RCC 7860 (cell line): ENCODE data around the gene RAB29.

Source experiments
- DNase-seq: peaks from one replicate; pipeline ENCODE4 v3.0.0-alpha.2; 2015; ENCODE audit warnings: low spot score
- FAIRE-seq: peaks from 2 replicates; lab custom pipeline; 2012; peaks lifted over from hg19 to GRCh38; lab: Jason Lieb, UNC

The RAB29 gene

DNA sequence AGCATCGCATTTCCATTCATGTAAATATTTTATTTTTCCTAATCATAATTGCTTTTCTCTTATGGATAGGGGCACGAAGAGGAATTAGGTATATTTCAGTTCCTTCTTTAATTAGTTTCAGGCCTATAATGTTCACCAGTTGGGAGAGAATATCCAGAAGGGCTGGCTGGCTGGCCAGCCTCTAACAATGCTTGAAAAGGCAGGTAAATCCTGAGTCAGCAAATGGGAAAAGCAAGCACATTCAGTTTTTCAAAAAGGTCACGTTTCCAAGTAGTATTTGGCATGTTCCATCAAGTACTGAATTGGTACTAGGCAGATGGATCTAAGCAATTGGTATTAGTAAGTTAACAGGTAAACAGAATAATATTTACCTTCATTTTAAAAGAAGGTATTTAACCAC, 8.0 kb downstream of the RAB29 start:
- DNase-seq = no peak

DNA sequence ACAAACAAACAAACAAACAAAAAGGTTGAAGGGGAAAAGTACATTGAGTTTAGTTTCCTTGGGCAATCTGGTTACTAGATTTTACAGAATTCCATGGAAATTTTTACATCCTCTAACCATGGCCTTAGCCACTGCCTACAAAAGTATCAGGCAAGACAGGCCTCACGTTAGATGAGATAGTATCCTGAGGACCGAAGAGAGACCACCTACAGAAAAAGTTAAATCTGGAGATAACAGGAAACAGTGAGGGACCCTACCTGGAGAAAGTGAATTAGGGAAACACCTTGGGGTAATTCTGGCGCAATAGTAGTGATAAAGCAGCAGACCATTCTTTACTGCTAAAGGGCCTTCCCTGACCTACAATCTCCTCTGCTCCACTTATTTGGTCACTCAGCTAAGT, 8.7 kb downstream of the RAB29 start:
- FAIRE-seq (no peak), DNase-seq (no peak)

More for the DNA sequence above, 8.0 kb downstream of the RAB29 start:
- no peak for FAIRE-seq

GRCh38 chr1:205766038-205766437, 9.2 kb downstream of the RAB29 start:
- DNase-seq (peak; percentile 55), FAIRE-seq (peak; percentile 74)

DNA sequence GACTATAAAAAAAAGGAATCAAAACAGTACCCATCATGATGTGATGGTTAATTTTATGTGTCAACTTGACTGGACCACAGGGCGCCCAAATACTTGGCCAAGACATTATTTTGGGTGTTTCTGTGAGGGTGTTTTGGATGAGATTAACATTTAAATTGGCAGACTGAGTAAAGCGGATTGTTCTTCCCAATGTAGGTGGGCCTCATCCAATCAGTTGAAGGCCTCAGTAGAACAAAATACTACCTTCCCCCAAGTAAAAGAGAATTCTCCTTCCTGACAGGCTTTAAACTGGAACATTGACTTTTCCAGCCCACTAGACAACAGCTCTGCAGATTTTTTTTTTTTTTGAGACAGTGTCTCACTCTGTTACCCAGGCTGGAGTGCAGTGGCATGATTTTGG, 10.7 kb downstream of the RAB29 start:
- no peak for FAIRE-seq
- DNase-seq = no peak

DNA sequence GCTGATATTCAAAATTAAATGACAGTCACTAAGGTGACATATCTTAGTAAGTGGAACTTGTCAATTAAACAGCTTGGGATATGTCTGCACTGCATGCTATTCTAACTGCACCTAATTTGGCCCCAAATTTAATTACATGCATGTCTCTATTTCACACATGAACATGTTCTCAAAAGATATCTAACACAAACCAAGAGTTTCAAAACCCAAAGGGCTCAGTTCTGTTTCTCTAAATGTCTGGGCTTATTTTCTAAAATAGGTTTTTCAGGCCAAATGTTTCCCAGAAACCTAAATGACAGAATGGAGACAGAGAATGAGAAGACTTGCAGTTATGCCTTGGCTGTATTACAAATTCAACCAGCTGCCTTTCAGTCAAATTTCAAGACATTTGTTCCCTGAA, 11.3 kb downstream of the RAB29 start:
- no peak for DNase-seq
- FAIRE-seq = no peak

DNA sequence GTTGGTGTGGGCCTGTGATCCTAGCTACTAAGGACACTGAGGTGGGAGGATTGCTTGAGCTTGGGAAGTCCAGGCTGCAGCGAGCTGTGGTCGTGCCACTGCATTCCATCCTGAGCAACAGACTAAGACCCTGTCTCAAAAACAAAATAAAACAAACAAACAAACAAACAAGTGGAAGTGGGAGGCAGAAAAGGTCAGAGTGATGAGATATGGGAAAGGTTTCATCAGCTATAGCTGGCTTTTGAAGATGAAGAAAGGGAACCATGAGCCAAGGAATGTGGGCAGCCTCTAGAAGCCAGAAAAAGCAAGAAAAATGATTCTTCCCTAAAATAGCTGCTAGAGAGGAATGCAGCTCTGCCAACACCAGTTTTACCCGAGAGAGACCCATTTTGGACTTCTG, 14.7 kb downstream of the RAB29 start:
- FAIRE-seq (no peak), DNase-seq (no peak)

- no peak for FAIRE-seq
- DNase-seq = no peak
Observed at GRCh38 chr1:205756552-205756951, 18.7 kb downstream of the RAB29 start.

DNA sequence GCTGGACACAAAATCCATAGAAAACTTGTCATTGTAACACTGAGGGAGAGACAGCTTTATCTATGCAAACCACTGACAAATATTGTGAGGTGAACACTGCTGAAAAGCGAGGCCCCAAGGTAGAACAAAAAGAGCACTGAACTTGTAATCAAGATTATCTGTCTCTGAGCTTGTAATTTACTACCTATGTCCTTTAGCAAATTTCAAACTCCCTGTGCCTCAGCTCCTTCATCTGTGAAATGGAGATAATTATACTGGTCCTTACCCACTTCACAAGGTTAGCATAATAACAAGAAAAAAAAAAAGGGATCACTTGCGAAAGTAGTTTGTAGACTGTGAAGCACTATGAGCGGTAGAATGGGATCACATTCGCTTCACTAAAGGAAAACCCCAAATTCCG, 20.4 kb downstream of the RAB29 start:
- no peak for FAIRE-seq
- no peak for DNase-seq

DNA sequence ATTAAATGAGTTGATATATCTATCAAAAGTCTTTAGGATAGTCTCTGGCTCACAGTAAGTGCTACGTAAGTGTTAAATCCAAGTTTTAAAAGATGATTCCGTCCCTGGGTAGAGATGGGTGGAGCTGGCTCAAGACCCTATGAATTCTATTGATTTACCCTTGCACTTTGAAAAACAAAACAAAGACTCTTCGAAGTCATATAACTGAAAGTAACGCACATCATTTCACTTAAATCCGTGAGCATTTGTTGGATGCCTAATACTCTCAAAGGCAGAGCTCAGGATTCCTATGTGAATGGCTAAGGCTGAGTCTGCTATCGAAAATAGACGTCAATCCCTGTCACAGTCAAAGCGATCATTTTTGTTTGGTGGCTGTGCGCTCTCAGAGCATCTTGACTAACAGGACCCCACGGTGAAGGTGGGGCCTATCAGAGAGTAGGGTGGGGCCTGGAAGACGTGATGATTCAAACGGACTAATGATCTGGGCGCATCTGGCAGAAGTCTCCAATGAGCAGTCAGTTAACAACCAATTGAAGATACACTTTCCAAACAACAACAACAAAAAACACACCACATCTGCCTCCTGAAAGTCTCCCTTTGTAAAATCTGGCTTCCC, 24.1 kb downstream of the RAB29 start:
- DNase-seq = no peak
- no peak for FAIRE-seq

DNA sequence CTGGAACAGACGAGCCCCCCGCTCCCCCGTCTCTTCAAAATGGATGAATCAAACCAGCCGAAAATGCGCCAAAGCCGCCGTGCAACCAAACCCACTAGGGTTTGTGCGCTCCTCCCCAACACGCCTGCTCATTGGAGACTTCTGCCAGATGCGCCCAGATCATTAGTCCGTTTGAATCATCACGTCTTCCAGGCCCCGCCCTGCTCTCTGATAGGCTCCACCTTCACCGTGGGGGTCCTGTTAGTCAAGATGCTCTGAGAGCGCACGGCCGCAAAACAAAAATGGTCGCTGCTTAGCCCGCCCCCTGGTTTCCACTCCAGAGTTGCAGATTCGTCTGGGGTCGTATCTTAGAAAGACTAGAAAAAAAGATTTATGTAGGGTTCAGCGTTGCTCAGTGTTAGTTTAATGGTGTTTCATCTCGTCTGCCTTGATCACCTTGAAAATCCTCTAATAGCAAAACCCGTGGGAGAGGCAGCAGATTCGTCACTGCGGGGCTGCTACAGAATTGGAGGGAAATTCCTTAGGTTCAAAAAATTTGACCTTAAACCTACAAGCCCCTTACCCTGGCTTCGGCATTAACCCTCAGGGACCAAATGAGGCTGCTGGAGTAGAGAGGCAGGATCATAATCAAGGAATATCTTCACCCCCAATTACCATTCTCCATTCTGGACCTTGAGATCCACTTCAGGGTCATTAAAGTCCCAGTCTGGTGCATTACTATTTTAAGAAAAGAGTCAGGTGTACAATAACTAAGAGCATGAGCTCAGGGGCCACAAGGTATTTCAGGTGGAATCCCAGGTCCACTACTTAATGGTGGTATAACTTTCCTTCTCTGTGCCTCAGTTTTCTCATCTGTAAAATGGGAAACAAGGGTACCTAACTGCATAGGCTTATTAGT, 24.9 kb downstream of the RAB29 start, which contains the start of gene NUCKS1:
NUCKS1 (minus strand) TSS at position 45 of the 898 bp plus-strand sequence. CDS start 209 bp downstream, outside the sequence.
- peak; percentile 99 for DNase-seq
- FAIRE-seq = peak; percentile 96

DNA sequence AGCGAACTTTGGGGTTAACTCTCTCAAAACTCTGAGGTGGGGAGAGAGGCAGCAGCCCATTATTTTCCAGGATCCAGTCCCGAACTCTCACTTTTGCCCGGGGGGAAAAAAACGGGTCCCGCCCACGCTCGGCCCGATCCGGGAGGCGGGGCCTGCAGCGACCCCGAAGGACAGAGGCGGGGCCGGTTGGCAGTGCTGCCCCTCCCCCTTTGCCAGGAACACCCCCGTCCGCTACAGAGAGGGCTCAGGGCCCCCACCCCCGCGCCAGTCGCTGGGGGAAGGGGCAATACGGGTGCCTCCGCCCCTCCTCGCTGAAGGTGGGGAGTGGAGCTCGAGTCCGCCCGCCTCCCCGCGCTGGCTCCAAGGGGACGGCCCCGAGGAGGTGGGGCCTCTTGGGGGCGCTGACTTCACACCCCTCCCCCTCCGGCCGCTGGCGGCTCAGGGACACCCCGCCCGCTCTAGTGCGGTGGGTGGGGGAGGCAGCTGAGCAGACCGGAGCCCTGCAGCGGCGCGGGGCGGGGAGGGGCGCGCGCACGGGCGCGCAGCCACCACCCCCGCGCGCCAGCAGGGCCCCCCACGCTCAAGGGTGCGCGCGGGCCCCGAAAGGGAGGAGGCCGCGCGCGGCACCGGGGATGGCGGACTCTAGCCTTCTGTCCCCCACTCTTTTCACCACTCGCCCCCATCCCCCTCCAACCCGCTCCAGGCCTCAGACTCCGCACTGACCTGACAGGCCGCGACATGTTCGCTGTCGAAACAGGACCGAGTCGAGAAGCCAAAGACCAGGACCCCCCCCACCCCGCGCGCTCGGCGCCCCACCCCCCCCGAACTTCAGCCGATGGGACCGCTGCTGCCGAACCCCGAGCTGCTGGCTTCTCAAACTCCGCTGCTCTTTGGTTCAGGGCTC, 25.8 kb downstream of the RAB29 start:
- FAIRE-seq (peak; percentile 51), DNase-seq (peak; percentile 89)

GRCh38 chr1:205748403-205749233, 26.7 kb downstream of the RAB29 start:
- DNase-seq (peak; percentile 16), FAIRE-seq (no peak)

DNA sequence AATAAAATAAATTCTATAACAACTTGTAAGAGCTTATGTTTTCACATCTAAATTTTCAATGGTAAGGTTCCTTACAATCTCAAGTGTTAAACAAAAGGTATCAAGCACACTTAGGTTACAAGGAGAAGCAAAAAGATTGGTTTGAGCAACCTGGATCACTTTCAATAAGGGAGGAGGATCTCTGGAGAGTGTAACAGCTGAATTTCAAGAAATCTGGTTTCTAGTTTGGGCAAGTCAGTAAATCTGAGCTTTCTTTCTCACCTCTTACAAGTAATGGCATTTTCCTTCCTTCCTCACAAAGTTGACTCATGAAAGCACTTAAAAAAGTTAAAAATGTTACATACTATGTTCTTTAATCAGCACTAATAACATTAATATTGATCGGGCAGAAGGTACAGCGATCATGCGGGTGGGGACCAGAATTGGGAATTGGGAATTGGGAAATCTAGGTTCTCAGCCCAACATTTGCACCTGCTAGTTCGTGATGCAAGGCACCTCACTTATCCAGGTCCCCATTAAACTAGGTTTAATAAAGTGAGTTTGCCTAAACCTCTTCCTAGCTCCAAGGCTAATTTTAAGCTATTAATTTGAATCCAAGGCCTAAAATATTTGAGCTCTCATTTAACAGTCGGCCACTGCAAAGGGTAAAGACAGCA, 28.4 kb downstream of the RAB29 start:
- DNase-seq = no peak
- no peak for FAIRE-seq

- no peak for DNase-seq
- FAIRE-seq = no peak
Observed at GRCh38 chr1:205744403-205744802, 30.9 kb downstream of the RAB29 start.

DNA sequence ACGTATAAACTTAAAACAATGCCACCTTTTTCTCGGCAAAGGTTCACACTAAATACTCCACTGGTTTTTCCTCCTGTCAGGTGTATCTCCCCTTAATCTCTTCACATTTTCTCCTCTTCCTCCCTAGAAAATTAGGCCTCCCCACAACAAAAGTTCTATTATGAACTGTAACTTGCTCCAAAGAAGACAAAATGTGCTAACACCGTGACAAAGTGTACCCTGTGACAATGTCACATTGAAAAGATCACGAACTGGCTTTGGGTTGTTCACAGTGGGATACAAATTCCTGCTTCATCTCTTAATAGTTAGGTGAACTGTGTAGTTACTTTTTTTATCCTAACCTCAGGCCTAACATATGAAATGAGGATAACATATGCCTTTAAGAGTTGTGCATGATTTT, 31.3 kb downstream of the RAB29 start:
- FAIRE-seq (no peak), DNase-seq (no peak)

- FAIRE-seq (no peak), DNase-seq (no peak)
Observed at GRCh38 chr1:205741681-205742080, 33.6 kb downstream of the RAB29 start.

DNA sequence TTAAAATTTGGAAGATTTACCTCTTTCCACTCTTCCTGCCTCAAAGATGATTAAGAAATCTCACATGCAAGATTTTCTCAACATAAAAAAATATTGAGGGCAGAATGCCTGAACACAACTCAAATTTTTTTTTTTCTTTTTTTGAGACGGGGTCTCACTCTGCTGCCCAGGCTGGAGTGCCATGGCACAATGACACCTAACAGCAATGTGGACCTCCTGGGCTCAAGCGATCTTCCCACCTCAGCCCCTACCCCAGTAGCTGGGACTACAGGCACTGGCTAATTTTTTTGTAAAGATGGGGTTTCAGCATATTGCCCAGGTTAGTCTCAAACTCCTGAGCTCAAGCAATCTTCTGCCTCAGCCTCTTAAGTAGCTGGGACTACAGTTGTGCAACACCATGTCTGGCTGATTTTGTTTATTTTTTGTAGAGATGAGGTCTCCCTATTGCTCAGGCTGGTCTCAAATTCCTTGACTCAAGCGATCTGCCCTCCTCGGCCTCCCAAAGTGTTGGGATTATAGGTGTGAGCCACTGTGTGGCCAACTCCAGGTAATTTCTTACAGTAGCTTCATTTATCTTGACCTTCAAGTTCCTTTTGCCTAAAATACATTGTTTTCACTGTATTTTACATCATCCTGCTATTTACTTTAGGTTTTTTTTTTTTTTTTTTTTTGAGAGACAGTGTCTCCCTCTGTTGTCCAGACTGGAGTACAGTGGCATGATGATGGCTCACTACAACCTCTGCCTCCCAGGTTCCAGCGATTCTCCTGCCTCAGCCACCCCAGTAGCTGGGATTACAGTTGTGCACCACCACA, 35.7 kb downstream of the RAB29 start:
- FAIRE-seq (no peak), DNase-seq (no peak)

GRCh38 chr1:205735218-205735617, 40.1 kb downstream of the RAB29 start:
- FAIRE-seq (no peak), DNase-seq (no peak)
